H1 (cell line): ENCODE measurements around the gene ZBTB46. TPM values are rescaled to one million over a fixed set of nuclear protein-coding genes. Genes with fewer than 3 reads are reported as not detected.

ENCODE experiments used
- CHD2 ChIP-seq: IDR thresholded peaks from 2 replicates; pipeline ENCODE4 v1.6.1; 2012; ENCODE audit warnings: low read length, improper control_type of control experiment
- CHD7 ChIP-seq: fragments of 300-600 bp; sonication (generic); IDR thresholded peaks from 2 replicates; pipeline ENCODE4 v1.7.1; 2012; ENCODE audit warnings: low read length, moderate library complexity, mild to moderate bottlenecking, inconsistent platforms; ENCODE audit not compliant: insufficient replicate concordance
- FOSL1 ChIP-seq: IDR thresholded peaks from 2 replicates; pipeline ENCODE4 v1.6.1; 2011; ENCODE audit warnings: mild to moderate bottlenecking, low read depth, low read length, moderate library complexity; ENCODE audit not compliant: insufficient read depth
- KDM1A ChIP-seq: fragments of 200-600, 300-600 bp; sonication (generic); IDR thresholded peaks from 2 replicates; pipeline ENCODE4 v1.7.1; 2016; ENCODE audit warnings: mild to moderate bottlenecking, low read length, borderline replicate concordance
- POLR2A ChIP-seq, 2 experiments: IDR thresholded peaks; 1 replicate in 1 of 2; 2 replicates in 1 of 2; pipeline ENCODE4 v1.6.1; 2011; ENCODE audit warnings: low read depth in 2 of 2, low read length in 2 of 2, mild to moderate bottlenecking in 2 of 2; ENCODE audit errors: control extremely low read depth in 1 of 2
- SIN3A ChIP-seq, 2 experiments: IDR thresholded peaks in 1 of 2; conservative IDR thresholded peaks in 1 of 2; 2 replicates each; pipeline ENCODE4 v1.6.1; 2011 to 2012; ENCODE audit warnings: low read length in 2 of 2, improper control_type of control experiment in 1 of 2, low read depth in 1 of 2, mild to moderate bottlenecking in 1 of 2
- SUZ12 ChIP-seq: fragments of 200-600 bp; sonication (generic); IDR thresholded peaks from 2 replicates; pipeline ENCODE4 v1.6.1; 2012; ENCODE audit warnings: mild to moderate bottlenecking, inconsistent platforms, low read length, moderate library complexity, mixed read lengths
- TBP ChIP-seq: IDR thresholded peaks from 2 replicates; pipeline ENCODE4 v1.6.1; 2011; ENCODE audit warnings: low read depth, low read length, improper control_type of control experiment
- polyA plus RNA-seq, 7 experiments: library from polyadenylated mRNA; depleted of rRNA in 3 of 7; stranded (reverse) in 5 of 7; unstranded in 2 of 7; fragments of >200 nt in 5 of 7; fragments of 200-250 nt in 2 of 7; gene quantifications; 1 replicate in 5 of 7; 2 replicates in 1 of 7; 4 replicates in 1 of 7; pipeline versions ENCODE4 v1.2.1 to v1.2.3, GENCODE V29; 2011 to 2013; ENCODE audit warnings: missing spikeins in 2 of 7, mixed read lengths in 2 of 7
- total RNA-seq: library from RNA; stranded (reverse); fragmentation: NEBNext Ultra II Directional; extraction: Animal tissue kit (Norgen Biotek cat#: 25700); gene quantifications from 2 replicates; pipeline ENCODE4 v1.2.1, GENCODE V29; 2021
- TF ChIP-seq, protein P1 (sequence below): IDR thresholded peaks from 2 replicates; pipeline ENCODE4 v1.6.1; 2011; ENCODE audit warnings: low read length, improper control_type of control experiment
- TF ChIP-seq, protein P2 (sequence below): IDR thresholded peaks from 2 replicates; pipeline ENCODE4 v1.6.1; 2012; ENCODE audit warnings: inconsistent platforms

The ZBTB46 gene
- total and polyA plus RNA-seq, 2 of the 8 experiments (the other 6 are each of a cell fraction or from before 2014, with no cell fraction given) = 6.4 to 22.4 TPM

- TF ChIP-seq CHD7 (no peak), FOSL1 (no peak), SIN3A (conservative IDR thresholded peaks at IDR 0.05 in 1 of 2, IDR thresholded peaks at IDR 0.05 in 1 of 2; ENCODE audit: low read depth in 1 of 2, low read length in 2 of 2) (peak; percentile 21 to 28; a peak in 1 of 4 replicates), TBP (0 out of 2 replicates have a peak, but pooled peaks have one; percentile 42), POLR2A (IDR thresholded peaks at IDR 0.05; ENCODE audit: control extremely low read depth in 1 of 2, low read depth in 2 of 2, low read length in 2 of 2) (peak in 1 of 2 experiments; percentile 49; a peak in 1 of 3 replicates), CHD2 (no peak), KDM1A (peak; percentile 80; the same call in 1 of the 2 replicates), SUZ12 (no peak)
- TF ChIP-seq, protein P1, sequence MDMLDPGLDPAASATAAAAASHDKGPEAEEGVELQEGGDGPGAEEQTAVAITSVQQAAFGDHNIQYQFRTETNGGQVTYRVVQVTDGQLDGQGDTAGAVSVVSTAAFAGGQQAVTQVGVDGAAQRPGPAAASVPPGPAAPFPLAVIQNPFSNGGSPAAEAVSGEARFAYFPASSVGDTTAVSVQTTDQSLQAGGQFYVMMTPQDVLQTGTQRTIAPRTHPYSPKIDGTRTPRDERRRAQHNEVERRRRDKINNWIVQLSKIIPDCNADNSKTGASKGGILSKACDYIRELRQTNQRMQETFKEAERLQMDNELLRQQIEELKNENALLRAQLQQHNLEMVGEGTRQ = peak; percentile 52
- TF ChIP-seq, protein P2, sequence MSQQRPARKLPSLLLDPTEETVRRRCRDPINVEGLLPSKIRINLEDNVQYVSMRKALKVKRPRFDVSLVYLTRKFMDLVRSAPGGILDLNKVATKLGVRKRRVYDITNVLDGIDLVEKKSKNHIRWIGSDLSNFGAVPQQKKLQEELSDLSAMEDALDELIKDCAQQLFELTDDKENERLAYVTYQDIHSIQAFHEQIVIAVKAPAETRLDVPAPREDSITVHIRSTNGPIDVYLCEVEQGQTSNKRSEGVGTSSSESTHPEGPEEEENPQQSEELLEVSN = no peak
These were observed 134.8 kb downstream of the ZBTB46 start (continued) for GRCh38 chr20:63696306-63696627.
